ENCODE measurements around the gene ZCCHC14. TPM values are rescaled to one million over a fixed set of nuclear protein-coding genes. Genes with fewer than 3 reads are reported as not detected.
"Not testable (repeated sequence)": the region's sequence is repeated elsewhere in the genome, so short reads cannot be mapped to it uniquely, and the experiment has no call there.

ZCCHC14 gene
- total RNA-seq, 1 donor from 2014 or later: 11.0 TPM

- peaks cover 18% of the 10 kb centered on the region for H3K36me3 Mint-ChIP-seq (ENCODE audit: low read depth)
- H3K4me1 Mint-ChIP-seq (ENCODE audit: low read depth): no peaks in the 10 kb centered on the region
- DNase-seq (ENCODE audit: low spot score): no peak
- no peaks in the 10 kb centered on the region for H3K27me3 Mint-ChIP-seq (ENCODE audit: insufficient read depth)
- intact Hi-C loops (cut with micrococcal nuclease): no loop called here
- no peak overlapping the region for H3K4me3 Mint-ChIP-seq
- no peaks in the 10 kb centered on the region for H3K9me3 Mint-ChIP-seq
- no peak overlapping the region for H3K27ac Mint-ChIP-seq
These were observed 85.2 kb downstream of the ZCCHC14 start for GRCh38 chr16:87407511-87408112.

- DNase-seq (ENCODE audit: low spot score): no peak
- intact Hi-C loops (cut with micrococcal nuclease): no loop called here
- H3K36me3 Mint-ChIP-seq (ENCODE audit: low read depth): peaks cover 20% of the 10 kb centered on the region
- no peaks in the 10 kb centered on the region for H3K27me3 Mint-ChIP-seq (ENCODE audit: insufficient read depth)
- no peak overlapping the region for H3K27ac Mint-ChIP-seq
- H3K9me3 Mint-ChIP-seq: no peaks in the 10 kb centered on the region
- H3K4me1 Mint-ChIP-seq (ENCODE audit: low read depth): no peaks in the 10 kb centered on the region
- no peak overlapping the region for H3K4me3 Mint-ChIP-seq
These were observed 86.2 kb downstream of the ZCCHC14 start for GRCh38 chr16:87406495-87407088.

GRCh38 chr16:87404764-87405625 is 87.8 kb downstream of the ZCCHC14 start:
- Mint-ChIP-seq H3K4me3 (no peak overlapping the region), H3K9me3 (no peaks in the 10 kb centered on the region), H3K27me3 (ENCODE audit: insufficient read depth) (no peaks in the 10 kb centered on the region), H3K27ac (no peak overlapping the region), H3K36me3 (ENCODE audit: low read depth) (peaks cover 25% of the 10 kb centered on the region), H3K4me1 (ENCODE audit: low read depth) (no peaks in the 10 kb centered on the region)
- intact Hi-C loops (cut with micrococcal nuclease): no loop called here
- DNase-seq (ENCODE audit: low spot score): no peak

- H3K36me3 Mint-ChIP-seq (ENCODE audit: low read depth): peaks cover 11% of the 10 kb centered on the region
- H3K27ac Mint-ChIP-seq: peak overlapping the region; percentile 52
- intact Hi-C loops (cut with micrococcal nuclease): loop anchor here (2.0 kb wide), 3 partner anchors 15 to 841 kb away; partner anchors contain the start of gene MTHFSD
- no peaks in the 10 kb centered on the region for H3K9me3 Mint-ChIP-seq
- DNase-seq (ENCODE audit: low spot score): no peak
- H3K4me3 Mint-ChIP-seq: no peak overlapping the region
- no peaks in the 10 kb centered on the region for H3K27me3 Mint-ChIP-seq (ENCODE audit: insufficient read depth)
- H3K4me1 Mint-ChIP-seq (ENCODE audit: low read depth): peaks cover 26% of the 10 kb centered on the region
These were observed 97.5 kb downstream of the ZCCHC14 start for GRCh38 chr16:87395181-87395842.

- H3K27me3 Mint-ChIP-seq (ENCODE audit: insufficient read depth): no peaks in the 10 kb centered on the region
- H3K27ac Mint-ChIP-seq: peak overlapping the region; percentile 87
- no peak for DNase-seq (ENCODE audit: low spot score)
- H3K36me3 Mint-ChIP-seq (ENCODE audit: low read depth): peaks cover 7% of the 10 kb centered on the region
- peaks cover 34% of the 10 kb centered on the region for H3K4me1 Mint-ChIP-seq (ENCODE audit: low read depth)
- intact Hi-C loops (cut with micrococcal nuclease): loop anchor here (1.0 to 2.0 kb wide), 6 partner anchors 13 to 839 kb away; partner anchors contain the start of gene MTHFSD
- no peaks in the 10 kb centered on the region for H3K9me3 Mint-ChIP-seq
- H3K4me3 Mint-ChIP-seq: peak overlapping the region; percentile 92
These were observed 99.2 kb downstream of the ZCCHC14 start for GRCh38 chr16:87393680-87394055.

- Mint-ChIP-seq H3K27ac (peak overlapping the region; percentile 87), H3K36me3 (ENCODE audit: low read depth) (peaks cover 7% of the 10 kb centered on the region), H3K9me3 (no peaks in the 10 kb centered on the region), H3K4me1 (ENCODE audit: low read depth) (peaks cover 40% of the 10 kb centered on the region), H3K27me3 (ENCODE audit: insufficient read depth) (no peaks in the 10 kb centered on the region), H3K4me3 (peak overlapping the region; percentile 92)
- intact Hi-C loops (cut with micrococcal nuclease): loop anchor here (1.0 to 2.0 kb wide), 3 partner anchors 9 to 558 kb away; partner anchors contain the start of gene BANP
- DNase-seq (ENCODE audit: low spot score): peak; percentile 38
These were observed 99.8 kb downstream of the ZCCHC14 start for GRCh38 chr16:87392821-87393679.

- intact Hi-C loops (cut with micrococcal nuclease): loop anchor here (1.0 to 2.0 kb wide), 3 partner anchors 8 to 559 kb away; partner anchors contain the start of gene BANP
- Mint-ChIP-seq H3K9me3 (no peaks in the 10 kb centered on the region), H3K4me3 (peak within 1 kb of the TSS; percentile 92), H3K27ac (peak within 1 kb of the TSS; percentile 87), H3K4me1 (ENCODE audit: low read depth) (peaks cover 49% of the 10 kb centered on the region), H3K36me3 (ENCODE audit: low read depth) (peaks cover 7% of the 10 kb centered on the region), H3K27me3 (ENCODE audit: insufficient read depth) (no peaks in the 10 kb centered on the region)
- peak; percentile 99 for DNase-seq (ENCODE audit: low spot score)
These were observed 100.6 kb downstream of the ZCCHC14 start, which contains the start of gene MAP1LC3B for GRCh38 chr16:87391950-87392820. Gene MAP1LC3B (plus strand): TSS chr16:87392336. CDS start chr16:87392428, 92 bp downstream.

- Mint-ChIP-seq H3K9me3 (no peaks in the 10 kb centered on the region), H3K27ac (peak overlapping the region; percentile 86), H3K4me1 (ENCODE audit: low read depth) (peaks cover 54% of the 10 kb centered on the region), H3K36me3 (ENCODE audit: low read depth) (peaks cover 5% of the 10 kb centered on the region), H3K4me3 (peak overlapping the region; percentile 81), H3K27me3 (ENCODE audit: insufficient read depth) (no peaks in the 10 kb centered on the region)
- intact Hi-C loops (cut with micrococcal nuclease): no loop called here
- no peak for DNase-seq (ENCODE audit: low spot score)
These were observed 101.4 kb downstream of the ZCCHC14 start for GRCh38 chr16:87391324-87391949.

- H3K9me3 Mint-ChIP-seq: no peaks in the 10 kb centered on the region
- peak overlapping the region; percentile 86 for H3K27ac Mint-ChIP-seq
- DNase-seq (ENCODE audit: low spot score): no peak
- H3K27me3 Mint-ChIP-seq (ENCODE audit: insufficient read depth): no peaks in the 10 kb centered on the region
- intact Hi-C loops (cut with micrococcal nuclease): no loop called here
- peaks cover 54% of the 10 kb centered on the region for H3K4me1 Mint-ChIP-seq (ENCODE audit: low read depth)
- H3K36me3 Mint-ChIP-seq (ENCODE audit: low read depth): peaks cover 4% of the 10 kb centered on the region
- peak overlapping the region; percentile 81 for H3K4me3 Mint-ChIP-seq
These were observed 102.0 kb downstream of the ZCCHC14 start for GRCh38 chr16:87390641-87391323.

GRCh38 chr16:87389914-87390313 is 102.9 kb downstream of the ZCCHC14 start:
- not testable (repeated sequence) for H3K27me3 Mint-ChIP-seq (ENCODE audit: insufficient read depth); DNase-seq (ENCODE audit: low spot score); H3K4me3 Mint-ChIP-seq; H3K36me3 Mint-ChIP-seq (ENCODE audit: low read depth); H3K9me3 Mint-ChIP-seq
- H3K4me1 Mint-ChIP-seq (ENCODE audit: low read depth): peaks cover 48% of the 10 kb centered on the region
- peak overlapping the region; percentile 23 for H3K27ac Mint-ChIP-seq
- intact Hi-C loops (cut with micrococcal nuclease): loop anchor here (2.0 to 10.0 kb wide), 3 partner anchors 103 to 1275 kb away; partner anchors contain the start of genes MVD, ZCCHC14 and ZFPM1

Measured in activated T-helper 1 cell treated with anti-CD3 and anti-CD28 coated beads, Interleukin-12 subunit alpha, Interleukin-12 subunit beta, Interleukin-2, Interleukin-4 antibody, amounts not matched to agents 30 ng/mL and 10 ng/mL and 1 ng/mL, durations not matched to agents 14 hours and 24 hours and 36 hours (primary cell).